Adrenal gland (tissue), 5 donors: Measurements from ENCODE around the gene OLIG1.

ENCODE experiments used
- CTCF ChIP-seq, 6 experiments: fragments of 450-650 bp in 4 of 6; fragments of 200-600 bp in 2 of 6; sonication (generic) in 1 of 6; IDR thresholded peaks; 1 replicate in 5 of 6; 2 replicates in 1 of 6; pipeline versions ENCODE4 v1.5.1 to v1.8.0; 2016 to 2021; ENCODE audit warnings: antibody characterized with exemption in 6 of 6, mild to moderate bottlenecking in 2 of 6, moderate library complexity in 1 of 6
- POLR2A ChIP-seq, 2 donors: fragments of 450-650 bp; IDR thresholded peaks; one replicate each; pipeline ENCODE4 v1.6.1; 2017; ENCODE audit warnings: antibody characterized with exemption in 2 of 2, mild to moderate bottlenecking in 2 of 2, moderate library complexity in 1 of 2
- donor health status: DM: no; HTN: no; CAD: no.

GRCh38 chr21:33046455-33046854, 23.5 kb upstream of the OLIG1 start:
- no peak for TF ChIP-seq CTCF (IDR thresholded peaks at IDR 0.05)
- TF ChIP-seq POLR2A (IDR thresholded peaks at IDR 0.05) = no peak
